GM10847 (cell line): ENCODE data around the gene DDX60.

Source experiments
- POLR2A ChIP-seq: IDR thresholded peaks from 2 replicates; pipeline ENCODE4 v1.6.1; 2011; ENCODE audit not compliant: insufficient read length; ENCODE audit errors: extremely low read depth

DDX60 gene

GRCh38 chr4:168309781-168310180 lies 8.8 kb downstream of the DDX60 start:
- no peak for TF ChIP-seq POLR2A

- TF ChIP-seq POLR2A: no peak
Measured at GRCh38 chr4:168308912-168309311, 9.6 kb downstream of the DDX60 start.

- no peak for TF ChIP-seq POLR2A
Measured at GRCh38 chr4:168306476-168306875, 12.1 kb downstream of the DDX60 start.

- no peak for TF ChIP-seq POLR2A
Measured at GRCh38 chr4:168304744-168305459, 13.7 kb downstream of the DDX60 start.

- no peak for TF ChIP-seq POLR2A
Measured at GRCh38 chr4:168293386-168293975, 25.1 kb downstream of the DDX60 start.

GRCh38 chr4:168291242-168291641 lies 27.3 kb downstream of the DDX60 start:
- no peak for TF ChIP-seq POLR2A

GRCh38 chr4:168279556-168279955 lies 39.0 kb downstream of the DDX60 start:
- no peak for TF ChIP-seq POLR2A

GRCh38 chr4:168275836-168276235 lies 42.7 kb downstream of the DDX60 start:
- no peak for TF ChIP-seq POLR2A

GRCh38 chr4:168274871-168275270 lies 43.7 kb downstream of the DDX60 start:
- no peak for TF ChIP-seq POLR2A

- no peak for TF ChIP-seq POLR2A
Measured at GRCh38 chr4:168273838-168274237, 44.7 kb downstream of the DDX60 start.

- TF ChIP-seq POLR2A: no peak
Measured at GRCh38 chr4:168272488-168272887, 46.1 kb downstream of the DDX60 start.

GRCh38 chr4:168269896-168270295 lies 48.7 kb downstream of the DDX60 start:
- TF ChIP-seq POLR2A: no peak

- TF ChIP-seq POLR2A: no peak
Measured at GRCh38 chr4:168265327-168265726, 53.2 kb downstream of the DDX60 start.

GRCh38 chr4:168264903-168265302 lies 53.6 kb downstream of the DDX60 start:
- no peak for TF ChIP-seq POLR2A

GRCh38 chr4:168263039-168263438 lies 55.5 kb downstream of the DDX60 start:
- TF ChIP-seq POLR2A: no peak

GRCh38 chr4:168259096-168259495 lies 59.5 kb downstream of the DDX60 start:
- TF ChIP-seq POLR2A: no peak

- no peak for TF ChIP-seq POLR2A
Measured at GRCh38 chr4:168257768-168258167, 60.8 kb downstream of the DDX60 start.
